IPS-18a (cell line): ENCODE data around the gene DCN.

Source experiments
- H3K27ac ChIP-seq: one replicate; pipeline ENCODE4 v1.5.1; 2013; ENCODE audit warnings: low read length
- H3K27me3 ChIP-seq: one replicate; pipeline ENCODE4 v1.6.1; 2013; ENCODE audit warnings: mild to moderate bottlenecking, low read length; ENCODE audit not compliant: control insufficient read depth, insufficient read depth
- H3K36me3 ChIP-seq: one replicate; pipeline ENCODE4 v1.6.1; 2013; ENCODE audit warnings: low read depth, low read length; ENCODE audit not compliant: control insufficient read depth
- H3K4me1 ChIP-seq: one replicate; pipeline ENCODE4 v1.6.1; 2013; ENCODE audit warnings: low read depth, low read length; ENCODE audit not compliant: control insufficient read depth
- H3K4me3 ChIP-seq: one replicate; pipeline ENCODE4 v1.5.1; 2013; ENCODE audit warnings: low read length
- H3K9ac ChIP-seq: one replicate; pipeline ENCODE4 v1.6.1; 2013; ENCODE audit warnings: mild to moderate bottlenecking, low read length, moderate library complexity
- H3K9me3 ChIP-seq: one replicate; pipeline ENCODE4 v1.6.1; 2013; ENCODE audit warnings: low read depth, low read length; ENCODE audit not compliant: control insufficient read depth

The DCN gene

GRCh38 chr12:91098461-91098860 is 84.2 kb downstream of the DCN start:
- H3K27ac ChIP-seq, result no peak overlapping the region
- H3K4me1 ChIP-seq, result no peaks in the 10 kb centered on the region
- H3K9ac ChIP-seq, result no peak overlapping the region
- no peak overlapping the region for H3K4me3 ChIP-seq
- H3K36me3 ChIP-seq, result no peaks in the 10 kb centered on the region
- no peaks in the 10 kb centered on the region for H3K9me3 ChIP-seq
- no peaks in the 10 kb centered on the region for H3K27me3 ChIP-seq

DNA sequence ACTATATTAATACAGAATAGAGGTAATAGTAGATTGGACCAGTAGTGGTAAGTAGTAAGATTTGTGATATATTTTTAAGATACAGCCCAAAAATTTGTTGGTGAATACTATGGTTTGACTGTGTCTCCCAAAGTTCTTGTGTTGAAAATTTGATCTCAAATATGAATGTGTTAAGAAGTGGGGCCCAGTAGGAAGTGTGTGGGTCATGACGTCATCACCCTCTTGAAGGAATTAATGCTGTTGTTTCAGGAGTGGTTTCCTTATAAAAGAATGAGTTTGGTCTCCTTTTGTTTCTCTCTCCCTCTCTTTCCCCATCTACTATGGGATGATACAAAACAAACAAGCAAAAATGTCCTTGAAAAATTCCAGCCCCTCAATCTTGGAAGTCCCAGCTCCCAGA is 87.7 kb downstream of the DCN start:
- H3K4me1 ChIP-seq, result no peaks in the 10 kb centered on the region
- H3K4me3 ChIP-seq, result no peak overlapping the region
- no peak overlapping the region for H3K27ac ChIP-seq
- H3K27me3 ChIP-seq, result no peaks in the 10 kb centered on the region
- H3K36me3 ChIP-seq, result no peaks in the 10 kb centered on the region
- H3K9me3 ChIP-seq, result no peaks in the 10 kb centered on the region
- no peak overlapping the region for H3K9ac ChIP-seq

- Histone ChIP-seq H3K36me3 (no peaks in the 10 kb centered on the region), H3K4me3 (no peak overlapping the region), H3K27me3 (no peaks in the 10 kb centered on the region), H3K9ac (no peak overlapping the region), H3K4me1 (no peaks in the 10 kb centered on the region), H3K9me3 (no peaks in the 10 kb centered on the region), H3K27ac (no peak overlapping the region)
These were observed 88.5 kb downstream of the DCN start for GRCh38 chr12:91094032-91094662.

- Histone ChIP-seq H3K36me3 (no peaks in the 10 kb centered on the region), H3K9me3 (no peaks in the 10 kb centered on the region), H3K27ac (no peak overlapping the region), H3K27me3 (no peaks in the 10 kb centered on the region), H3K4me1 (no peaks in the 10 kb centered on the region), H3K9ac (no peak overlapping the region), H3K4me3 (no peak overlapping the region)
These were observed 89.3 kb downstream of the DCN start for GRCh38 chr12:91093341-91093740.

- Histone ChIP-seq H3K4me3 (no peak overlapping the region), H3K4me1 (no peaks in the 10 kb centered on the region), H3K9me3 (no peaks in the 10 kb centered on the region), H3K27ac (no peak overlapping the region), H3K36me3 (no peaks in the 10 kb centered on the region), H3K27me3 (no peaks in the 10 kb centered on the region), H3K9ac (no peak overlapping the region)
These were observed 90.5 kb downstream of the DCN start for GRCh38 chr12:91091916-91092715.
